Activated naive CD8-positive, alpha-beta T cell (primary cell): Measurements from ENCODE around the gene KCNJ14.

Experiments used
- H3K27ac Mint-ChIP-seq: one replicate; pipeline ENCODE4 v1.8.0; 2021; ENCODE audit warnings: mixed read lengths
- H3K27me3 Mint-ChIP-seq: one replicate; pipeline ENCODE4 v1.8.0; 2021; ENCODE audit warnings: mixed read lengths
- H3K36me3 Mint-ChIP-seq: one replicate; pipeline ENCODE4 v1.8.0; 2021; ENCODE audit warnings: mixed read lengths
- H3K4me1 Mint-ChIP-seq: one replicate; pipeline ENCODE4 v1.8.0; 2021; ENCODE audit warnings: low read depth, mixed read lengths
- H3K4me3 Mint-ChIP-seq: one replicate; pipeline ENCODE4 v1.8.0; 2021; ENCODE audit warnings: mild to moderate bottlenecking, mixed read lengths
- H3K9me3 Mint-ChIP-seq: one replicate; pipeline ENCODE4 v1.8.0; 2021; ENCODE audit warnings: low read depth, mixed read lengths

KCNJ14 gene

GRCh38 chr19:48455171-48455907 lies at the start of gene KCNJ14:
Gene KCNJ14, plus strand, starts transcription at chr19:48455574. Its CDS starts 6,151 bp downstream, at chr19:48461725.
- Mint-ChIP-seq H3K4me3 (no peak within 1 kb of the TSS), H3K9me3 (no peaks in the 10 kb centered on the region), H3K36me3 (no peaks in the 10 kb centered on the region), H3K27me3 (no peaks in the 10 kb centered on the region), H3K27ac (peak within 1 kb of the TSS; percentile 46), H3K4me1 (peaks cover 4% of the 10 kb centered on the region)

- Mint-ChIP-seq H3K4me1 (peaks cover 5% of the 10 kb centered on the region), H3K9me3 (no peaks in the 10 kb centered on the region), H3K27me3 (peaks cover 8% of the 10 kb centered on the region), H3K36me3 (no peaks in the 10 kb centered on the region), H3K27ac (no peak overlapping the region), H3K4me3 (no peak overlapping the region)
Observed at GRCh38 chr19:48405850-48406249, 49.5 kb upstream of the KCNJ14 start.

- H3K27ac Mint-ChIP-seq: no peak overlapping the region
- H3K27me3 Mint-ChIP-seq: peaks cover 3% of the 10 kb centered on the region
- H3K4me3 Mint-ChIP-seq: no peak overlapping the region
Observed at GRCh38 chr19:48413879-48414587, 41.3 kb upstream of the KCNJ14 start.

GRCh38 chr19:48415395-48415794 lies 40.0 kb upstream of the KCNJ14 start:
- H3K27me3 Mint-ChIP-seq: peaks cover 3% of the 10 kb centered on the region
- no peak overlapping the region for H3K4me3 Mint-ChIP-seq
- no peak overlapping the region for H3K27ac Mint-ChIP-seq
- H3K36me3 Mint-ChIP-seq: no peaks in the 10 kb centered on the region
- H3K9me3 Mint-ChIP-seq: no peaks in the 10 kb centered on the region
- H3K4me1 Mint-ChIP-seq: peaks cover 20% of the 10 kb centered on the region

More at GRCh38 chr19:48413879-48414587, 41.3 kb upstream of the KCNJ14 start:
- H3K9me3 Mint-ChIP-seq: no peaks in the 10 kb centered on the region
- no peaks in the 10 kb centered on the region for H3K36me3 Mint-ChIP-seq
- H3K4me1 Mint-ChIP-seq: peaks cover 17% of the 10 kb centered on the region

GRCh38 chr19:48415806-48416221 lies 39.6 kb upstream of the KCNJ14 start:
- Mint-ChIP-seq H3K9me3 (no peaks in the 10 kb centered on the region), H3K4me3 (peak overlapping the region; percentile 49), H3K36me3 (no peaks in the 10 kb centered on the region), H3K27ac (no peak overlapping the region), H3K4me1 (peaks cover 20% of the 10 kb centered on the region), H3K27me3 (peaks cover 3% of the 10 kb centered on the region)

- H3K36me3 Mint-ChIP-seq: no peaks in the 10 kb centered on the region
- no peak overlapping the region for H3K4me3 Mint-ChIP-seq
- H3K9me3 Mint-ChIP-seq: no peaks in the 10 kb centered on the region
- no peak overlapping the region for H3K27ac Mint-ChIP-seq
- H3K4me1 Mint-ChIP-seq: peaks cover 20% of the 10 kb centered on the region
- H3K27me3 Mint-ChIP-seq: peaks cover 3% of the 10 kb centered on the region
Observed at GRCh38 chr19:48417421-48417820, 38.0 kb upstream of the KCNJ14 start.

GRCh38 chr19:48418317-48419064 lies 36.9 kb upstream of the KCNJ14 start:
- Mint-ChIP-seq H3K9me3 (no peaks in the 10 kb centered on the region), H3K27me3 (peaks cover 3% of the 10 kb centered on the region), H3K4me3 (peak overlapping the region; percentile 77), H3K27ac (no peak overlapping the region), H3K36me3 (no peaks in the 10 kb centered on the region), H3K4me1 (peaks cover 20% of the 10 kb centered on the region)

GRCh38 chr19:48419158-48419920 lies 36.0 kb upstream of the KCNJ14 start:
- Mint-ChIP-seq H3K27me3 (peaks cover 3% of the 10 kb centered on the region), H3K4me1 (peaks cover 17% of the 10 kb centered on the region), H3K9me3 (no peaks in the 10 kb centered on the region), H3K36me3 (no peaks in the 10 kb centered on the region), H3K27ac (no peak overlapping the region), H3K4me3 (peak overlapping the region; percentile 77)

GRCh38 chr19:48421548-48421947 lies 33.8 kb upstream of the KCNJ14 start:
- H3K36me3 Mint-ChIP-seq: no peaks in the 10 kb centered on the region
- no peak overlapping the region for H3K27ac Mint-ChIP-seq
- H3K9me3 Mint-ChIP-seq: no peaks in the 10 kb centered on the region
- no peak overlapping the region for H3K4me3 Mint-ChIP-seq
- peaks cover 2% of the 10 kb centered on the region for H3K27me3 Mint-ChIP-seq
- H3K4me1 Mint-ChIP-seq: peaks cover 14% of the 10 kb centered on the region

- Mint-ChIP-seq H3K4me1 (peaks cover 5% of the 10 kb centered on the region), H3K27ac (no peak overlapping the region)
Observed at GRCh38 chr19:48424694-48425219, 30.6 kb upstream of the KCNJ14 start.

GRCh38 chr19:48428670-48429069 lies 26.7 kb upstream of the KCNJ14 start:
- no peaks in the 10 kb centered on the region for H3K9me3 Mint-ChIP-seq
- no peak overlapping the region for H3K4me3 Mint-ChIP-seq
- H3K27me3 Mint-ChIP-seq: peaks cover 4% of the 10 kb centered on the region
- H3K4me1 Mint-ChIP-seq: peaks cover 5% of the 10 kb centered on the region
- no peak overlapping the region for H3K27ac Mint-ChIP-seq
- H3K36me3 Mint-ChIP-seq: no peaks in the 10 kb centered on the region

More at GRCh38 chr19:48424694-48425219, 30.6 kb upstream of the KCNJ14 start:
- Mint-ChIP-seq H3K36me3 (no peaks in the 10 kb centered on the region), H3K9me3 (no peaks in the 10 kb centered on the region), H3K4me3 (no peak overlapping the region), H3K27me3 (peaks cover 2% of the 10 kb centered on the region)

- Mint-ChIP-seq H3K36me3 (no peaks in the 10 kb centered on the region), H3K4me1 (no peaks in the 10 kb centered on the region), H3K27ac (no peak overlapping the region), H3K4me3 (no peak overlapping the region), H3K9me3 (no peaks in the 10 kb centered on the region), H3K27me3 (peaks cover 12% of the 10 kb centered on the region)
Observed at GRCh38 chr19:48433337-48433736, 22.0 kb upstream of the KCNJ14 start.

- Mint-ChIP-seq H3K4me1 (no peaks in the 10 kb centered on the region), H3K27ac (no peak overlapping the region), H3K27me3 (peaks cover 15% of the 10 kb centered on the region), H3K9me3 (no peaks in the 10 kb centered on the region), H3K36me3 (peaks cover 2% of the 10 kb centered on the region), H3K4me3 (no peak overlapping the region)
Observed at GRCh38 chr19:48436586-48436985, 18.8 kb upstream of the KCNJ14 start.

- Mint-ChIP-seq H3K36me3 (peaks cover 2% of the 10 kb centered on the region), H3K9me3 (no peaks in the 10 kb centered on the region), H3K4me1 (peaks cover 18% of the 10 kb centered on the region), H3K27me3 (peaks cover 14% of the 10 kb centered on the region), H3K4me3 (peak overlapping the region; percentile 56), H3K27ac (no peak overlapping the region)
Observed at GRCh38 chr19:48441360-48442050, 13.9 kb upstream of the KCNJ14 start.
